Hepatocyte (in vitro differentiated cells): Measurements from ENCODE around the gene ADCY9. TPM values are rescaled to one million over a fixed set of nuclear protein-coding genes. Genes with fewer than 3 reads are reported as not detected.

Experiments used
- DNase-seq: peaks from one replicate; pipeline ENCODE4 v3.0.0-alpha.2; 2016; ENCODE audit warnings: low spot score
- H2AFZ ChIP-seq: fragments of 200-600 bp; sonication (generic); 2 replicates; pipeline ENCODE4 v1.6.0; 2016; ENCODE audit warnings: antibody characterized with exemption, mild to moderate bottlenecking
- H3K27ac ChIP-seq: fragments of 200-600 bp; sonication (generic); 2 replicates; pipeline ENCODE4 v1.5.1; 2016; ENCODE audit warnings: mild to moderate bottlenecking
- H3K27me3 ChIP-seq: fragments of 200-600 bp; sonication (generic); 2 replicates; pipeline ENCODE4 v1.6.1; 2016
- H3K36me3 ChIP-seq: fragments of 200-600 bp; sonication (generic); replicated peaks from 2 replicates; pipeline ENCODE4 v1.5.1; 2016; ENCODE audit warnings: low read depth; ENCODE audit not compliant: insufficient read depth
- H3K4me1 ChIP-seq: fragments of 200-600 bp; sonication (generic); 2 replicates; pipeline ENCODE4 v1.5.1; 2016; ENCODE audit warnings: mild to moderate bottlenecking, moderate library complexity; ENCODE audit not compliant: insufficient read depth
- H3K4me2 ChIP-seq: fragments of 200-600 bp; sonication (generic); 2 replicates; pipeline ENCODE4 v1.6.0; 2016
- H3K4me3 ChIP-seq: fragments of 200-600 bp; sonication (generic); 2 replicates; pipeline ENCODE4 v1.5.1; 2016; ENCODE audit warnings: mild to moderate bottlenecking
- H3K79me2 ChIP-seq: fragments of 200-600 bp; sonication (generic); 2 replicates; pipeline ENCODE4 v1.6.0; 2017; ENCODE audit warnings: mild to moderate bottlenecking
- H3K9me2 ChIP-seq: fragments of 200-600 bp; sonication (generic); replicated peaks from 2 replicates; pipeline ENCODE4 v1.6.0; 2017; ENCODE audit warnings: mild to moderate bottlenecking; ENCODE audit not compliant: insufficient read depth
- H3K9me3 ChIP-seq: fragments of 200-600 bp; sonication (generic); 2 replicates; pipeline ENCODE4 v1.5.1; 2016; ENCODE audit warnings: low read depth, mild to moderate bottlenecking
- H4K20me1 ChIP-seq: fragments of 200-600 bp; sonication (generic); 2 replicates; pipeline ENCODE4 v1.6.0; 2016; ENCODE audit warnings: mild to moderate bottlenecking; ENCODE audit not compliant: insufficient read depth, poor library complexity, severe bottlenecking
- CTCF ChIP-seq: fragments of 200-600 bp; sonication (generic); IDR thresholded peaks from 2 replicates; pipeline ENCODE4 v1.5.1; 2016; ENCODE audit warnings: antibody characterized with exemption, mild to moderate bottlenecking; ENCODE audit not compliant: poor library complexity
- EZH2 ChIP-seq: fragments of 200-600 bp; sonication (generic); IDR thresholded peaks from 2 replicates; pipeline ENCODE4 v1.6.1; 2016; ENCODE audit warnings: antibody characterized with exemption, mild to moderate bottlenecking, borderline replicate concordance
- EZH2phosphoT487 ChIP-seq: fragments of 200-600 bp; sonication (generic); IDR thresholded peaks from one replicate; pipeline ENCODE4 v1.6.1; 2018; ENCODE audit warnings: antibody characterized with exemption, mild to moderate bottlenecking, low read depth, moderate library complexity; ENCODE audit not compliant: unreplicated experiment, severe bottlenecking
- WGBS: methylation state at CpG from one replicate; pipeline ENCODE4 v1.1.6; 2016; ENCODE audit warnings: low lambda C conversion rate; ENCODE audit errors: missing lambda C conversion rate; 5-methylcytosine and 5-hydroxymethylcytosine counted together
- polyA plus RNA-seq: library from polyadenylated mRNA; unstranded; fragments of >200 nt; fragmentation: Nextera tagmentation; extraction: Ambion mirVana; gene quantifications from 2 replicates; pipeline ENCODE4 v1.2.1, GENCODE V29; 2016
- total RNA-seq: library from RNA; depleted of rRNA; stranded (reverse); fragments of >200 nt; gene quantifications from 2 replicates; pipeline ENCODE4 v1.2.3, GENCODE V29; 2014

The ADCY9 gene
- total and polyA plus RNA-seq, 2 experiments from 2014 or later: 12.0 to 15.9 TPM

GRCh38 chr16:4085405-4085970, 30.8 kb downstream of the ADCY9 start:
- Histone ChIP-seq H3K9me3 (no peaks in the 10 kb centered on the region), H4K20me1 (no peaks in the 10 kb centered on the region), H3K4me1 (peaks cover 20% of the 10 kb centered on the region), H3K9me2 (no peaks in the 10 kb centered on the region), H3K27ac (no peak overlapping the region), H3K4me3 (no peak overlapping the region), H3K79me2 (peaks cover 22% of the 10 kb centered on the region), H3K27me3 (no peaks in the 10 kb centered on the region), H3K4me2 (no peak overlapping the region), H3K36me3 (no peaks in the 10 kb centered on the region), H2AFZ (no peak overlapping the region)
- WGBS: 82% methylated on average over 12 of the region's 12 CpGs
- no peak for TF ChIP-seq EZH2phosphoT487
- no peak for TF ChIP-seq EZH2
- no peak for TF ChIP-seq CTCF
- DNase-seq: no peak

DNA sequence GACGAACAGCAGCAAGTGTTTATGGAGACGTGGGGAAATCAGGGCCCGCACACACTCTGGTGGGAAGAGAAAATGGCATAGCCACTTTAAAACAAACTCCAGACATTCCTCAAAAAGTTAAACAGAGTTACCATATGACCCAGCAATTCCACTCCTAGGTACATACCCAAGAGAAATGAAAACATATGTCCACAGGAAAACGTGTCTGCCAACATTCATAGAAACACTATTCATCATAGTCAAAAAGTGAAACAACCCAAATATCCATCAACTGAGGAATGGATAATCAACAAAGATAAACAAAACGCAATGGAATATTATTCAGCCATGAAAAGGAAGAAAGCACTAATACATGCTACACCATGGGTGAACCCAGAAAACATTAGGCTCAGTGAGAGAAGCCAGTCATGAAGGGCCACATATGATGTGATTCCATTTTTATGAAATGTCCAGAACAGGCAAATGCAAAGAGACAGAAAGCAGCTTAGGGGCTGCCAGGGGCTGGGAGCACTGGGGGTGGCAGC, 32.8 kb downstream of the ADCY9 start:
- TF ChIP-seq EZH2phosphoT487: no peak
- TF ChIP-seq CTCF: no peak
- no peak for TF ChIP-seq EZH2
- Histone ChIP-seq H3K9me2 (no peaks in the 10 kb centered on the region), H3K27me3 (no peaks in the 10 kb centered on the region), H3K9me3 (no peaks in the 10 kb centered on the region), H3K79me2 (peaks cover 12% of the 10 kb centered on the region), H3K4me1 (peaks cover 14% of the 10 kb centered on the region), H3K4me2 (no peak overlapping the region), H3K36me3 (no peaks in the 10 kb centered on the region), H2AFZ (no peak overlapping the region), H4K20me1 (no peaks in the 10 kb centered on the region), H3K4me3 (no peak overlapping the region), H3K27ac (no peak overlapping the region)
- 91% methylated on average over 5 of the region's 5 CpGs for WGBS
- no peak for DNase-seq

DNA sequence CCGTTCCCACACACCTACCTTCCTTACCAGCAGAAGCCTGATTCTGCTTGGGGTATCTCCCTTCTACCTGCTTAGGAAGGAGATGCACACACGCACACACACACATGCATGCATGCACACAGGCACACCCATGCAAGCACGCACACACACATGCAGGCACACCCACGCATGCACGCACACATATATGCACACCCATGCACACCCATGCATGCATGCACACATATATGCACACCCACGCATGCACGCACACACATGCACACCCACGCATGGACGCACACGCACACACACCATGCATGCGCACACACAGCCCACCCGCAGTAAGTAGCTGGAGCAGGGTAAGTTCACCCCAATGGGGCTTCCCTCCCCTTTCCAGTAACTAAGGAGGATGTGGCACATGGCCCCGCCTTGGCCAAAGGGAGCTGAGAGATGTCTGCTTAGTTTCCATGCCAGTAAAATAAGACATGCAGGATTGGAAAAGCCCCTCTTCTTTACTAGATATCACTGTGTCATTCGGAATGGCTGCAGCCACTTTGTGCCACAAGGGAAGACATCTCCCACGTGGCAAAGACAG, 33.7 kb downstream of the ADCY9 start:
- no peaks in the 10 kb centered on the region for H4K20me1 ChIP-seq
- H3K36me3 ChIP-seq: no peaks in the 10 kb centered on the region
- no peaks in the 10 kb centered on the region for H3K9me2 ChIP-seq
- peaks cover 12% of the 10 kb centered on the region for H3K79me2 ChIP-seq
- H3K27me3 ChIP-seq: no peaks in the 10 kb centered on the region
- no peak for DNase-seq
- TF ChIP-seq CTCF (no peak), EZH2 (no peak), EZH2phosphoT487 (no peak)
- no peaks in the 10 kb centered on the region for H3K9me3 ChIP-seq
- H3K4me1 ChIP-seq: peaks cover 9% of the 10 kb centered on the region
- H3K27ac ChIP-seq: no peak overlapping the region
- H3K4me3 ChIP-seq: no peak overlapping the region
- 90% methylated on average over 15 of the region's 15 CpGs for WGBS
- no peak overlapping the region for H2AFZ ChIP-seq
- H3K4me2 ChIP-seq: no peak overlapping the region
